LoVo (cell line): Measurements from ENCODE around the gene B3GALT2.
"Not testable (repeated sequence)": the region's sequence is repeated elsewhere in the genome, so short reads cannot be mapped to it uniquely, and the experiment has no call there.

Experiments
- DNase-seq: peaks from one replicate; pipeline ENCODE4 v3.0.0-alpha.2; 2016; ENCODE audit warnings: low spot score

B3GALT2 gene, protein sequence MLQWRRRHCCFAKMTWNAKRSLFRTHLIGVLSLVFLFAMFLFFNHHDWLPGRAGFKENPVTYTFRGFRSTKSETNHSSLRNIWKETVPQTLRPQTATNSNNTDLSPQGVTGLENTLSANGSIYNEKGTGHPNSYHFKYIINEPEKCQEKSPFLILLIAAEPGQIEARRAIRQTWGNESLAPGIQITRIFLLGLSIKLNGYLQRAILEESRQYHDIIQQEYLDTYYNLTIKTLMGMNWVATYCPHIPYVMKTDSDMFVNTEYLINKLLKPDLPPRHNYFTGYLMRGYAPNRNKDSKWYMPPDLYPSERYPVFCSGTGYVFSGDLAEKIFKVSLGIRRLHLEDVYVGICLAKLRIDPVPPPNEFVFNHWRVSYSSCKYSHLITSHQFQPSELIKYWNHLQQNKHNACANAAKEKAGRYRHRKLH

DNA sequence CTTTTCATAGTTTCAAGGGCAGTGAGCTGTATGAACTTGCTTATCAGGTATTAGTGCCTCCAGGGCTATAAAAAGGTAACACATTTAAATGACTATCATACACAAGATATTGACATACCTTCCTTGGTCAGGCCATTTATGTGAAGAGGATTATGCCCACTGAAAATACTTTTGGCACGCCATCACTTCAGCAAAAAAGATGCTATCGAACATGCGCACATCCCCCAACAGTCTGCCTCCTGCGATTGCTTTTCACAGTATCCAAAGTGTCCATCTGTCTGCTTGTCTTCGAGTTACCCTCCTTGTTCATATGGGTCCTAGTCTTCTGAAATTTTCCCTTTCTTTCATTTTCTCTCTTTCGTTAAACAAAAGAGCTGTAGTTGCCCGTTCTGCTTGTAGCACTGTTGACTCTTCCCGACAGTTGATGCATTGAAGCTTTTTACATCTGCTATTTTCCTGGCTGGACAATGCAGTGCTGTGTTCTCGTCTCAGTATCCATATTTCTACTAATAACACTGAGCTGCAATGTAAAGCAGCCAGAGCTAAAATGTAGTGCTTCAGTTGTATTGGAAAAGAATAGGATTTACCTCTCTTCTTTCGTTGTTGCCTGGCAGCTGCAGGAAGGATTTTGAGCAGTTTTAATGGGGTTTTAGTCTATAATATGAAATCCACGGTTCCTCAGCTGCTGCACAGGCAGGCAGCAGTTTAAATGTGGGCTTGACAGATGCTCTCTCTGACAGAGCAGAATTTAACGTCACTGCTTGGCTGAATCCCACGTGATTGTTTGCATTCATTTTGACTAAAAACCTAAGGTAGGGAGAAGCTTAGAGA lies at the start of gene B3GALT2:
Gene B3GALT2, minus strand, starts transcription at position 713 of the 831 bp plus-strand sequence. CDS start 5,051 bp downstream, outside the sequence.
- DNase-seq = peak; percentile 15

DNA sequence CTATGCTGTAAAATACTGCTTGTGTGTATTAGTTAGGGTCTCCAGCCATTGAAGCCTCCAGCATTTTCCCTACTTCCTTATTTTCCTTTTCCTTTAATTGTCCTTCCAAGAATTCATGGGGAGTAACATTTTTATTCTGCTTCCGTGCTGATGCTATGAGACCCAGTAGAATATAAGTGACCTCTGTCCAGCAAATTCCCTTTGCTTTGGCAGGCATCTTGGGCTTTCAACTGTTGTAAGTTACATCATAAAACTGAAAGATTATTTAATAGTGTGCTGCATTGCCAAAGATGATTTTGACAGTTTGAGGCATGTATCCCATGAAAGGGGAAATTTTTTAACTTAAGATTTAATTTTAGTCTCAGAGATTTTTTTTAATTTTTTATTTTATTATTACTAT lies 48.1 kb upstream of the B3GALT2 start:
- DNase-seq = no peak

DNA sequence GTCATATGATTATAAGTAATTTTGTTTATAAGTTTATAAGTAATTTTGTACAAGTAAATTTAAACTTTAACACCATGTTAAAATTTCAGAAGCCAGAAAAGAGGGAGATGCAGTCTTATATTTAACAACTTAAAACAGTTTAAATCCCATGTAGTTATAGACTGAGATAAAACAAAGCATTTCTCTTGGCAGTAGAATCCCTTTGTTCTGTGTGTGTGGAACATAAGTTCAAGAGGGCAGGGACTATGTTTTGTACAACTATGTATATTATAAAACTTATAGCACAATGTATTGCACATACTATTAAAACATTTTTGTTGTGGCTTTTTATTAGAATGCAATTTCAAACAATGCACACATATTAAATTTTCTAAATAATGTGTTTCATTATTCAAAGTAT lies 44.7 kb upstream of the B3GALT2 start:
- not testable (repeated sequence) for DNase-seq

DNA sequence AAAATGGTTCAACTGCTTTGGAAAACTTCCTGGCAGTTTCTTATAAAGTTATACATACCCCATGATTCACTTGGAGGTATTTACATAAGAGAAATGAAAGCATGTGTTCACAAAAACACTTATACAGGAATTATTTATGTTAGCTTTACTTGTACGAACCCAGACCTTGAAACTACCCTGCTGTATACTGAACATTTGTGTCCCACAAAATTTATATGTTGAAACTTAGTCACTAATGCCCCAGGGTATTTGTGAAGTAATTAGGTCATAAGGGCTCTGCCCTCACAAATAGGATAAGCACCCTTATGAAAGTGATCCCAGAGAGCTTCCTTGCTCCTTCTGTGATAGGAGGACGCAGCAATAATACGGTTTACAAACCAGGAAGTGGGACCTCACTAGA lies 42.7 kb upstream of the B3GALT2 start:
- DNase-seq = peak; percentile 66

DNA sequence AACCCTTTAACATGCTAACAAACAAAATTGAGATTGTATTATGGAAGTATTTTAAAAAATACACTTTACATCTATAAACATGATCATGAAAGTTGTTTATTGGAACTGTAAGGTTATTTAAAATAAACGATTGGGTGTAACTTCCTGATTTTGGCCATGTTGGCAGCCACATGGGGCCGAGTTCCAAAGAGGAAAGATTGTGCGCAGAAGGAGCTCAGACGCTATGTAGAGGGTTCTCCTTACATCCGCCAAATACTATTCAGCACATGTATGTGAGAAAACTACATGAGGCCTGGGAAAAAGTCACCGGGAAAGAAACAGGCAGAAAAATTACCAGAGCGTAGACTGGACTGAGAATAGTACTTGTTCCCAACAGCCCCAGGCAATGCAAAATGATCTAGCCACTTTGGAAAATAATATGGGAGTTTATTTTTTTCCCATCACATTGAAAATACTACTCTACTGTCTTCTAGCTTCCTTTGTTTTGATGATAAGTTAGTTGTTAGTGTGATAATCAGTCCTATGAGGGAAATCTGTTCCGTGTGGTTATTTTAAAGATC lies 35.7 kb upstream of the B3GALT2 start:
- DNase-seq = no peak

DNA sequence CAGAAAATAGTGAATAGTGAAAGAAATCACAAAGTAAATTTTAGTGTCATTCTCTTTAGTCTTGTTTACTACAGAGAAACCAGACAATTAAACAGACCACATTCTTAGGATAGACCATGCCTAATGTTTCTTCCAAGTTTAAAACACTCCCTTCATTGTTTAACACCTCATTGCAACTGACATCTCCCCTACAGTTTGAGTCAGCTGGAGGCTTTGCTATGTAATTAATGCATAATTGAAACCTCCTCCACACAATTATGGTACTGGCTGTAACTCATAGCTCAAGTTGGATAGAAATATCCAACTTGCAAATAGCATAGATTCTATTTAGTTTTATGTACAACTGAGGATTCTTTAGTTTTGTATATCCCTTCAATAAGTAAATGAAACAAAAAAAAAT lies 35.2 kb upstream of the B3GALT2 start:
- no peak for DNase-seq

DNA sequence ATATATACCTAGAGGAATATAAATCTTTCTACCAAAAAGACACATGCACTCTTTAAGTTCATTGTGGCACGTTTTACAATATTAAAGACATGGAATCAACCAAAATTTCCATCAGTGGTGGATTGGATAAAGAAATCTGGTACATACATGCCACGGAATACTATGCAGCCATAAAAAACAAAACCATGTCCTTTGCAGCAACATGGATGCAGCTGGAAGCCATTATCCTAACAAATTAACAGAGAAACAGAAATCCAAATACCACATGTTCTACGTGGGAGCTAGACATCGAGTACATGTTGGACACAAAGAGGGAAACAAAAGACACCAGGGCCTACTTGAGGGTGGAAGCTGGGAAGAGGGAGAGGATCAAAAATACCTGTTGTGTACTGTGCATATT lies 33.0 kb upstream of the B3GALT2 start:
- no peak for DNase-seq

DNA sequence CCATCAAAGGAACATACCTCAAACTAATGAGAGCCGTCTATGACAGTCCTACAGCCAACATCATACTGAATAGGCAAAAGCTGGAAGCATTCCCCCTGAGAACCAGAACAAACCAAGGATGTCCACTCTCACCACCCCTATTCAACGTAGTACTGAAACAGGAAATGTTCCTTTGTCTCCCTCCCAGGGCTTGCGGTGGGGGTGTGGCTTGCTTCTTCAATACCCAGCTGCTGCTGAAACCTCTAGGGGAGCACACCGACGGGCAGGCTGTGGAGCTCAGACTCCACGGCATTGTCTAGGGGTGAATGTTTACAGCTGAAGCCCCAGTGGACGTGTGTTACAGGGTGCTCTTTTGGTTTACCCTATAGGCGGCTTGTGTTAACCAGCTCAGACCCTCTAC lies 30.5 kb upstream of the B3GALT2 start:
- no peak for DNase-seq

DNA sequence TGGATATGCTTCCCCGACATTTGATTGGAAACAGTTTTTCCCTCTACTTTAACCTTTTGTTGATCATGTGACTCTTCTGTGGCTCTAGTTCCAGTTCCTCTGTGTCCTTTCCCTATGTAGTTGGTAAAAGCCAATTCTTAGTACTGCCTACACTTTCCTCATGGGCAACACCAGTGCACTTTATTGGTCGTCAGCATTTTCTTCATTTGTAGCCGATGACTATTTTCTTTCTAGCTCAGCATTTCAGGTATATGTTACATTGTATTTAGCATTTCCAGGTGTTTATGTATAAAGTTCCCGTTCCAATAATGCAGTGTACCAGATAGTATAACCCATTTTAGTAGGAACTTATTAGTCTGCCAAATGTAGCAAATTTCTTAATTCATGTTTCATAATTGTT lies 27.6 kb upstream of the B3GALT2 start:
- DNase-seq = no peak

DNA sequence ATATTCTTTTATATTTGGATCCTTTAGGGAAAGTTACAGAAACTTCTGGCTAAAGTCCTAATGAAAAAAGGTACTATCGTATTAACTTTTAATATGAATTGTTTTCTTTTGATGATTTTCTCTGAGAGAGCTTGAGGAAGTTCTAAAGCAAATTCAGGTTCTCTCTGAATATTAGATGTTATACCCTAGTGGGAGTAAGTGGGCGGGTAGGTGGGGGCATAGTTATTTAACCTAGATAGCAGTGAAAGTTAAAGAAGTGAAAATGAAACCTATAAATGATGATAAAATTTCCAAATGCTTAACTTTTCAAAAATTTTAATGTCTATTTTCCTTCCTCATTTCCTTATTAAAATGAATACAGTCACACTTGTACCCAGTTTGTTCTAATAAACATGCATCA lies 26.2 kb upstream of the B3GALT2 start:
- no peak for DNase-seq

DNA sequence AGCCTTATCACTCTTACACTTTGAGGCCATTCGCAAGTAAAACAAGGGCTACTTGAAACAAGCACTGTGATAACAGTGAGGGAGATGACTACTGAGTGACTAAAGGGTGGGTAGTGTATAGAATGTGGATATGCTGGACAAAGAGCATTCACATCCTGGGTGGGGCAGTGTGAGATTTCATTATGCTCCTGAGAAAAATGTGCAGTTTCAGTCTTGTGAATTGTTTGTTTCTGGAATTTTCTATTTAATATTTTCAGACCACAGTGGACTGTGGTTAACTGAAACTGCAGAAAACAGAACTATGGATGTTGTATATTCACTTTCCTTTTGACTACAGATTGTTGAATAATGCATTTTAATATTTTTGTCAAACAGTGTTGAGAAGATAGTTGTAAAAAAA lies 25.1 kb upstream of the B3GALT2 start:
- peak; percentile 59 for DNase-seq

DNA sequence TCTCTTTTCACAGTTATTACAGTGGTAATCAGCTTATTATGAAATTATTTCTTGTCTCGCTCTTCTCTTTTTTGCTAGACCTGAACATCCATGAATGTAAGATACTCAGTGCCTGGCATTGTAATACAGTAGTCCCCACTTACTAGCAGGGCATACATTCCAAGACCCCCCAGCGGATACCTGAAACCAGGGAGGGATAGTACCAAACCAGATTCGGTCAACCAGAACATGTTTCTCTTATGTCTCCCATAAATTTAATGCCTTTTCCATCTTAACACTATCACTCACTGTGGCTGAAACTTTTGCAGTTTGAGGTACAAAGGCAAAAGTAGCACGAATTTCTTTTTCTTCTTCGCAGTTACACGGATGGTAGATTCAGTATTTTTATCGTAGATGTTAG lies 24.6 kb upstream of the B3GALT2 start:
- DNase-seq = no peak

DNA sequence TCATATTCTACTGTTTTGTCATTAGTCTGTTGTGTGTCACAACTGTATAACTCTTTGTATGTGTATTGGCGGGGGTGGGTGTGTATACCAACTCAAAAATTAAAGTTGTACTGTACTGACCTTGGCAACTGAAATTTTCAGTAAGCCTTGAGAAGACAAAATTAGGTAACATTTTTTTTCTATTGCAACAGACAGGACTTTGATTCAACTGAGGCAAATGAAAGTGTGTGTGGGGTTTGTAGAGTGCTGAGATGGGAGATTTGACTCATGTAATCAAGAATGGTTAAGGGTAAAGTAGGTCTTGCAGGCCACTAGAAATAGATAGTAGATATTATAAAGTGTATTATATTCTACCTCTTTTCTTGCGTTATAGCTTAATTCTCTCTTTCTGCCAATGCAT lies 14.6 kb upstream of the B3GALT2 start:
- no peak for DNase-seq

DNA sequence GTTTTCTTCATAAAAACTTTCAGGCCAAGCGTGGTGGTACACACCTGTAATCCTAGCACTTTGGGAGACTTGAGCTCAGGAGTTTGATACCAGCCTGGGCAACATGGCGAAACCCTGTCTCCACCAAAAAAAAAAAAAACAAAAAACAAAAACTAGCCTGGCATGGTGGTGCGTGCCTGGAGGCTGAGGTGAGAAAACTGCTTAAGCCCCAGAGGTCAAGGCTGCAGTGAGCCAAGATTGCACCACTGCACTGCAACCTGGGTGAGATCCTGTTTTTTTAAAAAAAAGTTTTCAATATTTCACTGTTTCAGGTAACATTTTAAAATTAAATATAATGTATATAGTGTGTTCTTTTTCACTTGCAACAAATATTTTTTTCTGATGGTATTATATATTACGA lies 13.5 kb upstream of the B3GALT2 start:
- no peak for DNase-seq

DNA sequence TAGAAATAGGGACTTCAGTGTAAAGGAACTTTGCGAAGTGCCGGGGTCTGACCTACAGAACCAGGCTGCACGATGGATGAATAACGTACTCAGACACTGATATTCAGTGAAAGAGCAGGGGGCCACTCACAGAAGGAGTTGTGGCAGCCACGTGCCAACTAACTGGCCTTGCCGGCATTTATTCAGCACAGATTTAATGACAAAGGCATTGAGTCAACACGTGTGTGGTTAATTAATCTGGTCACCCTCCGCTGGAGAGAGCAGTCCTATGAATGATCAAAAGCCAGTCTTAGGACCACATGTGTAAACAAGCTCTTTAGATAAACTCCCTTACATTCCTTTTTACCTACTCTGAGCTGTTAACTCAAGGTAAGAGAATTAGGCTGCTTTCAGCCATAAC lies 6.2 kb upstream of the B3GALT2 start:
- no peak for DNase-seq

DNA sequence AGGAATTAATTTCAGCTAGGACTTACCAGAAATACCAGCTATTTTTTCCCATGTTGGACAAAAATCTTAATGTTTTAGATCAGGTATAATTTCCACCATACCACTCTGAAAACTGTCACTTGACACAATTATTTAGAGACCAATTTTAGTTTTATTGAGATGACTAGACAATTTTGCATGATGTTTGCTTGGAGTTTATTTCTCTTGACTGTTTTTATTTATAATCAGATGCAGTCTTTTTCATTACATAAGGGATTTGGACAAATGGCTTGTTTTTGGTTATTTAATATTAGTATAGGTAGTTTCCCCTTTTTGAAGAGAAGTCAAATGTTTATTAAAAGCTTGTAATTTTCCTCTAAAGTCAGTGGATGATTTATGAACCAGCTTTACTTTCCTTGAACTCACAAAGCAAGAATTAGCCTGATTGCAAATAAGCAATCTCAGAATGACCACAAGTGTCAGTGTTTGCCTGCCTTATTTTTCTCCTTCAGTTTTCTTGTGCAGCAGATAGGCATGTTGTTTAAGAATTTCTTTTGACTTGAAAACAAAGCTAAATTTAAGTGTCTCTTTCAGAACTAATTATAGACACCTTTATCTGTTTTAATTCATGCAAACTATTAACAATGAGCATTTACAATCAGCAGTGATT lies 3.8 kb upstream of the B3GALT2 start:
- no peak for DNase-seq

DNA sequence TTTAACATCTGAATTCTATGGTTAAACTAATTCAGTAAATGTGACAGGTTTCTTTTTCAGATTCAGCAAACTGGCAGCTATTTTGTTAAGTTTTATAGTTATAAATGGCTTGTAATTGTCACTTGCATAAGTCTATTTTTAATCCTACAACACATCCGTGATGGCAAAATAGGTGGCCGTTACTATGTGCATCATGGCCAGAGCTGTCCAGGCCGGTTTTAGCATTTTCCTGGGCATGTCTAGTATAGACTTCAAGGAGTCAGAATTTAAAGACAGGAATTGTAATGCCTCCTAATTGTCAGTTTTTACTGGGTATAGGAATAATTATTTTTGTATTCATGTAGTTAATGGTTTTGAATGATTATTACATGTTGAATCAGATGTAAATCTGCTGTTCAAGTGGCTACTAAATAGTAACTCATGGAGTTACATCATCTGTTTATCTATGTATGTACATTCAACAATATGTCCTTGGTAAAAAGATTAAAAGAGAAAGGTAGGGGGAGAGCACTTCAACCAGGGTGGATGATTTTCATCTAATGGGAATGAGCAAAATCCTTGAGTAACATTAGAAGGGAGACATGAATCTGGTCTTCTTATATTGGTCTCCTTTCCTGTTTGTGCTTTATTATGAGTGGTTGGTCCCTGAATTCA lies 3.2 kb upstream of the B3GALT2 start:
- no peak for DNase-seq

DNA sequence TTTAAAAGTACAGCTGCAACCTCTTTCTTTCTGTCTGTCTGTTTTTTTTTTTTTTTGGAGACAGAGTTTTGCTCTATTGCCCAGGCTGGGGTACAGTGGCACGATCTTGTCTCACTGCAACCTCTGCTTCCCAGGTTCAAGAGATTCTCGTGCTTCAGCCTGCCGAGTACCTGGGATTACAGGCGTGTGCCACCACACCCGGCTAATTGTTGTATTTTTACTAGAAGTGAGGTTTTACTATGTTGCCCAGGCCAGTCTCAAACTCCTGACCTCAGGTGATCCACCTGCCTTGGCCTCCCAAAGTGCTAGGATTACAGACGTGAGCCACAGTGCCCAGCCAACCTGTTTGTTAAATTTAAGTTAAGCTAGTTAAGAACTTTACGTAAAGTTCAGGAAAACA lies 2.5 kb upstream of the B3GALT2 start:
- DNase-seq = not testable (repeated sequence)

DNA sequence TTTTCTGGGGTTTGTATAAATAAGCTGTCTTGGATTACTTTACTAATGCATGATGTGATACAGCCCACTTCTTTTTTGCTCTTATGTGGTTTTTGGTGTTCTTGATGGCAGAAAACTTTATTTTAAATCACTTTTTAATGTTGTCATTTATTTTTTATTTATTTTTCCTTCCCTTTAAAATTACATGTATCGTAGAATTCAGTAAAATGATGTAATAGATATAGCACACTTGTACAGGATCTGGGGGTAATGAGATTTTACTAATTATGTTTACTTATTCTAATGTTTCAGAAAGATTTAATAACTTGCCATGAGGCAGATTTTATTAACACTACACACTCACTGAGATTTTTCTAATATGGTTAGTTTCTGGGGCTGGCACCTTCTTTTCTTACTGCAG lies 701 bp upstream of the B3GALT2 start:
- DNase-seq = no peak

DNA sequence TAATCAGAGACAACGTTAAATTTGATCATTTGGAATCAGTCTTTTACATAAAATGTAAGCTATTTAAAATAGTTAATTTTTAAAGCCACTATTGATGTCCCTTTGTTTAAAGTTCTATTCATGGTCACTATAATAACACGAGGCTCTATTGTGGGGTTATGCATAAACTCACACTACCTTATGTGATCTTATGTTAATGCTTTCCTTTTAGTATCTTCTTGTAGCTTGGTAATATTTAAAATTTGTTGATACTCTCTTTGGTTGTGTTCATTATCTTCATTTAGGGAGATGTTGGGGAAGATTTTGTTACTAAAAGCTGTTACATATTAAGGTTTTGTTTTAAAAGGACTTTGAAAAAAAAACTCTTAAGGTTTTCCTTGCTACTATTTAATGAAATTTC lies 1.2 kb downstream of the B3GALT2 start:
- no peak for DNase-seq

DNA sequence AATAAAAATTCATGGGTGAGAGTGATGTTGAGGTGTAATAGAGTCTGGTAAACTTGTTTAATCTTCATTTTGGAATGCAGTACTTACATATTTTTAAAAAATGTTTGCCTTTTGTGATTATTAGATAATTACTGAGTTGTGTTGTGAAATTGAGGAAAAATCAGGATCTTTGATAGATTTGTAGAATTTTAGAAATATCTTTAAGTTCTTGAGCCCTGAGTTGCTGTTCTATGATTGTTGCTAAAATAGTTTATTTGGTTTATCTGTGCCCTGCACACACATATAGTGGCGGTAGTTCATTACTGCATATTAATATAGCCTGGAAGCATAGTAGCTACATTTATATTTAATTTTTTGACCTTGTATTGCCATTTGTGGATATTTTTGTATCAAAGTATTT lies 1.6 kb downstream of the B3GALT2 start:
- DNase-seq = no peak

DNA sequence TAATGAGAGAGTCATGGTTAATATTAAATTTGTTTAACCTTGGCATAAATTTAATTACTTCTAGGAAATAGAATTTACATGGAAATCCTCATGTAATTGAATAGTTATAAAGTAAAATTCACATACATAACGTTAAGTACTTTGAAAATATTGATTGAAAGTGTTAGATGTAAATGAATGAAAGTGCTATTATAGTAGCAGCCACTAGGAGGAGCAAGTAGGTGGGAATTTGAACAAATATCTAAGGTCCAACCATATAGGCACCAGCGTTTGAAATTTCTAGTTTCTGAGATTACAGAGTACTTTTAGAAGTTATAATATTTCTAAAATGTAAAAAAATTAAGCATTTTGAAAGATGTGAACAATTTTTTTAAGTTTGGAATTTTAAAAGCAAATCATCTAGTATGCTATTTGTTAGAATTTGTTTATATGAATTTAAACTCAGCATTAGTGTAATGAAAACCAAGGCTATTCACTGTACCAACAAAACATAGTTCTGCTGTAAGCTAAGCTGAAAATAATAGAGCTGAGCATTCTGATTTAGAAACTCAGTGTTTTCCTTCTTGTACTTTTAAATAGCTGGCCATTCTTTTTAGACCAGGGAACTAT lies 3.3 kb downstream of the B3GALT2 start:
- peak; percentile 62 for DNase-seq
